Fibroblast of lung (primary cell): ENCODE results near the gene ZNF641. TPM values are rescaled to one million over a fixed set of nuclear protein-coding genes. Genes with fewer than 3 reads are reported as not detected.

ENCODE experiments used
- DNase-seq, 2 donors: peaks; one replicate each; pipeline versions ENCODE4 v3.0.0 to v3.0.0-alpha.2; 2010; ENCODE audit warnings: low read depth in 2 of 2
- H2AFZ ChIP-seq: 2 replicates; pipeline ENCODE4 v1.5.1; 2012; ENCODE audit warnings: low read length, control low read depth, inconsistent platforms
- H3K27ac ChIP-seq: 2 replicates; pipeline ENCODE4 v1.5.1; 2011; ENCODE audit warnings: low read length, control low read depth; ENCODE audit not compliant: insufficient read depth
- H3K27me3 ChIP-seq: 2 replicates; pipeline ENCODE4 v1.5.1; 2011; ENCODE audit warnings: mild to moderate bottlenecking, low read length; ENCODE audit not compliant: control insufficient read depth, insufficient read depth
- H3K36me3 ChIP-seq: 2 replicates; pipeline ENCODE4 v1.5.1; 2011; ENCODE audit warnings: low read length; ENCODE audit not compliant: control insufficient read depth, insufficient read depth
- H3K4me1 ChIP-seq: 2 replicates; pipeline ENCODE4 v1.5.1; 2011; ENCODE audit warnings: low read length; ENCODE audit not compliant: control insufficient read depth, insufficient read depth; ENCODE audit errors: extremely low read depth
- H3K4me2 ChIP-seq: 2 replicates; pipeline ENCODE4 v1.5.1; 2011; ENCODE audit warnings: low read length, control low read depth; ENCODE audit not compliant: insufficient read depth; ENCODE audit errors: extremely low read depth
- H3K4me3 ChIP-seq, 4 experiments: fragments of 200-600 bp in 1 of 4; sonication (generic) in 1 of 4; replicated peaks in 1 of 4; 2 replicates each; pipeline ENCODE4 v1.5.1; 2011 to 2016; ENCODE audit warnings: low read length in 4 of 4, low read depth in 3 of 4, mild to moderate bottlenecking in 3 of 4, control low read depth in 2 of 4, inconsistent platforms in 1 of 4, mixed read lengths in 1 of 4; ENCODE audit not compliant: insufficient read depth in 1 of 4; ENCODE audit errors: control extremely low read depth in 1 of 4
- H3K79me2 ChIP-seq: 2 replicates; pipeline ENCODE4 v1.5.1; 2012; ENCODE audit warnings: mild to moderate bottlenecking, low read length, inconsistent platforms; ENCODE audit not compliant: control insufficient read depth, insufficient read depth
- H3K9ac ChIP-seq: 2 replicates; pipeline ENCODE4 v1.5.1; 2011; ENCODE audit warnings: mild to moderate bottlenecking, low read length, control low read depth; ENCODE audit not compliant: insufficient read depth
- H3K9me3 ChIP-seq: 2 replicates; pipeline ENCODE4 v1.5.1; 2012; ENCODE audit warnings: low read depth, low read length; ENCODE audit not compliant: control insufficient read depth, insufficient read depth
- H4K20me1 ChIP-seq: 2 replicates; pipeline ENCODE4 v1.5.1; 2011; ENCODE audit warnings: low read length; ENCODE audit not compliant: control insufficient read depth, insufficient read depth; ENCODE audit errors: extremely low read depth
- CTCF ChIP-seq, 2 donors: IDR thresholded peaks in 1 of 2; conservative IDR thresholded peaks in 1 of 2; 1 replicate in 1 of 2; 2 replicates in 1 of 2; pipeline ENCODE4 v1.5.1; 2011 to 2012; ENCODE audit warnings: low read length in 2 of 2, control low read depth in 1 of 2, inconsistent platforms in 1 of 2, low read depth in 1 of 2, mild to moderate bottlenecking in 1 of 2
- EZH2 ChIP-seq: IDR thresholded peaks from 2 replicates; pipeline ENCODE4 v1.5.1; 2012; ENCODE audit warnings: low read length, control low read depth, mild to moderate bottlenecking; ENCODE audit errors: missing control alignments
- polyA plus RNA-seq, 2 donors: library from polyadenylated mRNA; depleted of rRNA in 1 of 2; stranded (reverse) in 1 of 2; unstranded in 1 of 2; fragments of >200 nt; gene quantifications; 2 replicates each; pipeline ENCODE4 v1.2.1, GENCODE V29; 2011 to 2012; ENCODE audit warnings: missing spikeins in 1 of 2
- total RNA-seq: library from RNA; depleted of rRNA; stranded (reverse); fragments of >200 nt; gene quantifications from 2 replicates; pipeline ENCODE4 v1.2.1, GENCODE V29; 2014

The ZNF641 gene
- total and polyA plus RNA-seq, 2 donors (not counting 1 experiment from before 2014, with no cell fraction given) = 4.2 to 8.1 TPM

DNA sequence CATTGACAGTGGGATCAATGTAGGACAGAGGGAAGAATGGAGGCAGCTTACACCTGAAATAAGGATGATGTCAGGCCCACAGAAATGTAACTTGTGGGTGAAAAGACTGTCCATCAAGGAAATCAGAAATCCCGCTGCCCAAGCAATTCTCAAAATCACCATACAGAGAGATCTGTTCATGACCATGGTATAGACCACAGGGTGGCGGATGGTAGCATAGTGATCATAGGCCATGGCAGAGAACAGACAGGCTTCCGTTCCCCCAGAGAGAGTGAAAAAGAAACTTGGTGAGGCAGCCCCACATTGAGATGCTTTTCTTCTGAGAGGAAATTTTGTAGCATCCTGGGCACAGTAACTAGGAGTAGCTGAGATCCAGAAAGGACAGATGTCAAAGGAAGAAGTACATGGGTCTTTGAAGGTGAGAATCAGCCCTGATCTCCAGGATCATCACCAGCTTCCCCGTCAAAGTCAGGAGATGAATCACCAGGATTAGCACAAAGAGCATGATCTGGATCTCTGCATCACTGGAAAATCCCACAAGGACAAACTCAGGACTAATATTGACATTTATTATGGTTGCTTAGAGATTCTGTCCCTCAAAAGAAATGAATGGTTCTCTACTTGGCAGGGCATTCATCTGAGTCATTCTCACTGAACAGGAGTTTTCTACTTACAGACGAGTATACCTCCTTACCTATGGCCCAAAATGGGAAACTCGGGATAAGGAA, 5.5 kb upstream of the ZNF641 start:
- no peak overlapping the region for H3K4me2 ChIP-seq
- H4K20me1 ChIP-seq = no peaks in the 10 kb centered on the region
- no peaks in the 10 kb centered on the region for H3K79me2 ChIP-seq
- no peak overlapping the region for H3K4me3 ChIP-seq
- H3K27ac ChIP-seq = no peak overlapping the region
- DNase-seq = no peak
- H3K36me3 ChIP-seq = no peaks in the 10 kb centered on the region
- H3K9me3 ChIP-seq = no peaks in the 10 kb centered on the region
- H3K4me1 ChIP-seq = no peaks in the 10 kb centered on the region
- H3K27me3 ChIP-seq = no peaks in the 10 kb centered on the region
- H3K9ac ChIP-seq = no peak overlapping the region
- no peak overlapping the region for H2AFZ ChIP-seq
- TF ChIP-seq EZH2 = no peak
- TF ChIP-seq CTCF (conservative IDR thresholded peaks at IDR 0.05 in 1 of 2, IDR thresholded peaks at IDR 0.05 in 1 of 2; ENCODE audit: low read depth in 1 of 2, low read length in 2 of 2) = no peak

- H3K4me2 ChIP-seq = no peak overlapping the region
- H2AFZ ChIP-seq = no peak overlapping the region
- H3K27me3 ChIP-seq = no peaks in the 10 kb centered on the region
Measured at GRCh38 chr12:48352157-48352760, 1.5 kb upstream of the ZNF641 start.

More at GRCh38 chr12:48352157-48352760, 1.5 kb upstream of the ZNF641 start:
- Histone ChIP-seq H3K36me3 (no peaks in the 10 kb centered on the region), H3K27ac (no peak overlapping the region), H3K4me3 (no peak overlapping the region), H4K20me1 (no peaks in the 10 kb centered on the region), H3K79me2 (no peaks in the 10 kb centered on the region), H3K4me1 (peaks cover 2% of the 10 kb centered on the region), H3K9ac (no peak overlapping the region), H3K9me3 (no peaks in the 10 kb centered on the region)
- no peak for DNase-seq
- TF ChIP-seq EZH2 = no peak
- TF ChIP-seq CTCF (conservative IDR thresholded peaks at IDR 0.05 in 1 of 2, IDR thresholded peaks at IDR 0.05 in 1 of 2; ENCODE audit: low read depth in 1 of 2, low read length in 2 of 2) = no peak
